ENCODE data around the gene BTAF1.

DNA sequence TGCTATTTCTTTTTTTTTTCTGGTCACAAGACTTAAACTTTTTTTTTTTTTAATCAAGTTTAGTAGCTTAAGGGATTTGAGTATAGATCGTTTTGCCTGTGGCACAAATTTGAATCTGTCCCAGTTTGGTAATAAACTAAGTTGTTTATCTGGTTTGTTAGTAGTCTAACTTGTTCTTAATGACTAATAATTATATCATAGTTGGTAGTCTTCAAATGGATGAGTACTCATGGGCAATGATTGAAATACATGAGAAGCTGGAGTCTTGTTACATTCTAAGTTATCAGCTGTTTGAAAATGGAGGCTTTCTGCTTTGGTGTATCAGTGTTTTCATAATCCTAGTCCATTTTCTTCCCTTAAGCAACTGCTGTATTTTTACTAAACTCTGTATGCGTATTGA is 12.3 kb downstream of the BTAF1 start:
- no peak for TF ChIP-seq POLR2A (IDR thresholded peaks at IDR 0.05)
- TF ChIP-seq, protein P1, sequence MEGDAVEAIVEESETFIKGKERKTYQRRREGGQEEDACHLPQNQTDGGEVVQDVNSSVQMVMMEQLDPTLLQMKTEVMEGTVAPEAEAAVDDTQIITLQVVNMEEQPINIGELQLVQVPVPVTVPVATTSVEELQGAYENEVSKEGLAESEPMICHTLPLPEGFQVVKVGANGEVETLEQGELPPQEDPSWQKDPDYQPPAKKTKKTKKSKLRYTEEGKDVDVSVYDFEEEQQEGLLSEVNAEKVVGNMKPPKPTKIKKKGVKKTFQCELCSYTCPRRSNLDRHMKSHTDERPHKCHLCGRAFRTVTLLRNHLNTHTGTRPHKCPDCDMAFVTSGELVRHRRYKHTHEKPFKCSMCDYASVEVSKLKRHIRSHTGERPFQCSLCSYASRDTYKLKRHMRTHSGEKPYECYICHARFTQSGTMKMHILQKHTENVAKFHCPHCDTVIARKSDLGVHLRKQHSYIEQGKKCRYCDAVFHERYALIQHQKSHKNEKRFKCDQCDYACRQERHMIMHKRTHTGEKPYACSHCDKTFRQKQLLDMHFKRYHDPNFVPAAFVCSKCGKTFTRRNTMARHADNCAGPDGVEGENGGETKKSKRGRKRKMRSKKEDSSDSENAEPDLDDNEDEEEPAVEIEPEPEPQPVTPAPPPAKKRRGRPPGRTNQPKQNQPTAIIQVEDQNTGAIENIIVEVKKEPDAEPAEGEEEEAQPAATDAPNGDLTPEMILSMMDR (IDR thresholded peaks at IDR 0.05) = no peak
